NCI-H2171 (cell line): ENCODE data around the gene GTSF1L.

Experiments used
- DNase-seq: peaks from one replicate; lab custom pipeline; 2025; lab: John Stamatoyannopoulos, UW

GTSF1L gene

GRCh38 chr20:43746344-43747137, 19.7 kb upstream of the GTSF1L start:
- DNase-seq = peak; percentile 62

- DNase-seq = no peak
These were observed 18.3 kb upstream of the GTSF1L start for GRCh38 chr20:43744966-43745730.

- no peak for DNase-seq
These were observed 17.4 kb upstream of the GTSF1L start for GRCh38 chr20:43744151-43744611.

- no peak for DNase-seq
These were observed 13.8 kb upstream of the GTSF1L start for GRCh38 chr20:43740642-43741041.

GRCh38 chr20:43739148-43739749, 12.4 kb upstream of the GTSF1L start:
- no peak for DNase-seq

GRCh38 chr20:43737925-43738324, 11.1 kb upstream of the GTSF1L start:
- no peak for DNase-seq

GRCh38 chr20:43736588-43737158, 9.9 kb upstream of the GTSF1L start:
- DNase-seq = no peak

GRCh38 chr20:43731927-43732326, 5.1 kb upstream of the GTSF1L start:
- no peak for DNase-seq

GRCh38 chr20:43731469-43731868, 4.7 kb upstream of the GTSF1L start:
- no peak for DNase-seq

- DNase-seq = no peak
These were observed 2.0 kb upstream of the GTSF1L start for GRCh38 chr20:43728686-43729255.

- DNase-seq = no peak
These were observed 1.3 kb upstream of the GTSF1L start for GRCh38 chr20:43727980-43728590.

GRCh38 chr20:43726333-43726732, 469 bp downstream of the GTSF1L start:
- DNase-seq = no peak

- DNase-seq = no peak
These were observed 1.1 kb downstream of the GTSF1L start for GRCh38 chr20:43725666-43726065.

GRCh38 chr20:43724383-43724782, 2.4 kb downstream of the GTSF1L start:
- DNase-seq = no peak

GRCh38 chr20:43723735-43724134, 3.1 kb downstream of the GTSF1L start:
- no peak for DNase-seq

- DNase-seq = no peak
These were observed 3.6 kb downstream of the GTSF1L start for GRCh38 chr20:43723186-43723585.

- no peak for DNase-seq
These were observed 4.7 kb downstream of the GTSF1L start for GRCh38 chr20:43722153-43722505.

GRCh38 chr20:43721429-43722152, 5.2 kb downstream of the GTSF1L start:
- peak; percentile 83 for DNase-seq

- no peak for DNase-seq
These were observed 5.7 kb downstream of the GTSF1L start for GRCh38 chr20:43721097-43721428.

- no peak for DNase-seq
These were observed 6.8 kb downstream of the GTSF1L start for GRCh38 chr20:43720007-43720406.

GRCh38 chr20:43717616-43717995, 9.2 kb downstream of the GTSF1L start:
- no peak for DNase-seq
